Activated naive CD4-positive, alpha-beta T cell treated with anti-CD3 and anti-CD28 coated beads for 36 hours (primary cell): Measurements from ENCODE around the gene PTPN18. TPM values are rescaled to one million over a fixed set of nuclear protein-coding genes. Genes with fewer than 3 reads are reported as not detected.

ENCODE experiments used
- CTCF ChIA-PET: fragments of 350-600 bp; sonication (Branson Sonifier 250); formaldehyde crosslinking; loops from one replicate; lab custom pipeline; 2021; ENCODE audit warnings: antibody characterized with exemption; lab: Charles Lee
- DNase-seq: peaks from one replicate; pipeline ENCODE4 v3.0.0-alpha.2; 2020
- H3K27ac Mint-ChIP-seq: one replicate; pipeline ENCODE4 v1.8.0; 2021; ENCODE audit warnings: mild to moderate bottlenecking, mixed read lengths
- H3K27me3 Mint-ChIP-seq: one replicate; pipeline ENCODE4 v1.8.0; 2021; ENCODE audit warnings: low read depth, mixed read lengths
- H3K36me3 Mint-ChIP-seq: one replicate; pipeline ENCODE4 v1.8.0; 2021; ENCODE audit warnings: low read depth, mixed read lengths
- H3K4me1 Mint-ChIP-seq: one replicate; pipeline ENCODE4 v1.8.0; 2021; ENCODE audit warnings: low read depth, mixed read lengths
- H3K4me3 Mint-ChIP-seq: one replicate; pipeline ENCODE4 v1.8.0; 2021; ENCODE audit warnings: mild to moderate bottlenecking, moderate library complexity, mixed read lengths
- H3K9me3 Mint-ChIP-seq: one replicate; pipeline ENCODE4 v1.8.0; 2021; ENCODE audit warnings: mixed read lengths
- intact Hi-C: fragments of 100-400 bp; cut with micrococcal nuclease; formaldehyde crosslinking; loops from one replicate; pipeline ENCODE4 v1.15.1; 2023
- total RNA-seq, 2 experiments: library from RNA; stranded (reverse); gene quantifications; one replicate each; pipeline ENCODE4 v1.2.3, GENCODE V29; 2021

PTPN18 gene
- total RNA-seq, result 10 to 100 TPM; 24.7 to 25.3 TPM

GRCh38 chr2:130355578-130356431 is at the start of gene PTPN18:
PTPN18 (plus strand) TSS chr2:130356056; CDS start chr2:130356108, 52 bp downstream.
- CTCF ChIA-PET, result interaction anchor here (0.6 to 1.4 kb wide), 3 partner anchors 8 to 13 kb away, joined by 3 to 5 read pairs (median 3); partner anchors contain the start of gene IMP4
- H3K9me3 Mint-ChIP-seq, result no peaks in the 10 kb centered on the region
- peaks cover 5% of the 10 kb centered on the region for H3K36me3 Mint-ChIP-seq
- H3K4me1 Mint-ChIP-seq, result peaks cover 5% of the 10 kb centered on the region
- no peaks in the 10 kb centered on the region for H3K27me3 Mint-ChIP-seq
- no peak within 1 kb of the TSS for H3K27ac Mint-ChIP-seq
- intact Hi-C loops, result loop anchor here (1.0 to 5.0 kb wide), 3 partner anchors 14 to 36 kb away; partner anchors contain the start of gene IMP4
- H3K4me3 Mint-ChIP-seq, result peak within 1 kb of the TSS; percentile 74
- DNase-seq, result peak; percentile 54

- H3K27ac Mint-ChIP-seq, result no peak overlapping the region
- no peak overlapping the region for H3K4me3 Mint-ChIP-seq
- DNase-seq, result no peak
- no peaks in the 10 kb centered on the region for H3K9me3 Mint-ChIP-seq
- CTCF ChIA-PET, result interaction anchor here (1.0 kb wide), 1 partner anchor 25 kb away, joined by 3 read pairs; no protein-coding TSS in a partner anchor
- intact Hi-C loops, result no loop called here
- no peaks in the 10 kb centered on the region for H3K27me3 Mint-ChIP-seq
- no peaks in the 10 kb centered on the region for H3K4me1 Mint-ChIP-seq
- H3K36me3 Mint-ChIP-seq, result no peaks in the 10 kb centered on the region
Measured at GRCh38 chr2:130307850-130308249, 48.0 kb upstream of the PTPN18 start.

- H3K27ac Mint-ChIP-seq, result no peak overlapping the region
- H3K27me3 Mint-ChIP-seq, result no peaks in the 10 kb centered on the region
- CTCF ChIA-PET, result no interaction called here
- no peaks in the 10 kb centered on the region for H3K9me3 Mint-ChIP-seq
- no peak overlapping the region for H3K4me3 Mint-ChIP-seq
- no peaks in the 10 kb centered on the region for H3K36me3 Mint-ChIP-seq
- DNase-seq, result no peak
- no peaks in the 10 kb centered on the region for H3K4me1 Mint-ChIP-seq
- intact Hi-C loops, result no loop called here
Measured at GRCh38 chr2:130310881-130311280, 45.0 kb upstream of the PTPN18 start.

GRCh38 chr2:130313812-130314334 is 42.0 kb upstream of the PTPN18 start:
- Mint-ChIP-seq H3K27ac (no peak overlapping the region), H3K4me3 (no peak overlapping the region), H3K27me3 (peaks cover 4% of the 10 kb centered on the region), H3K4me1 (no peaks in the 10 kb centered on the region), H3K36me3 (no peaks in the 10 kb centered on the region), H3K9me3 (no peaks in the 10 kb centered on the region)
- no peak for DNase-seq
- CTCF ChIA-PET, result no interaction called here
- intact Hi-C loops, result no loop called here

- no peaks in the 10 kb centered on the region for H3K9me3 Mint-ChIP-seq
- CTCF ChIA-PET, result no interaction called here
- DNase-seq, result no peak
- peaks cover 5% of the 10 kb centered on the region for H3K27me3 Mint-ChIP-seq
- no peak overlapping the region for H3K27ac Mint-ChIP-seq
- no peaks in the 10 kb centered on the region for H3K4me1 Mint-ChIP-seq
- no peak overlapping the region for H3K4me3 Mint-ChIP-seq
- H3K36me3 Mint-ChIP-seq, result no peaks in the 10 kb centered on the region
- intact Hi-C loops, result no loop called here
Measured at GRCh38 chr2:130314377-130314776, 41.5 kb upstream of the PTPN18 start.

- Mint-ChIP-seq H3K36me3 (no peaks in the 10 kb centered on the region), H3K4me3 (no peak overlapping the region), H3K9me3 (no peaks in the 10 kb centered on the region), H3K27ac (no peak overlapping the region), H3K27me3 (peaks cover 7% of the 10 kb centered on the region), H3K4me1 (no peaks in the 10 kb centered on the region)
- intact Hi-C loops, result no loop called here
- DNase-seq, result no peak
- CTCF ChIA-PET, result interaction anchor here (1.5 kb wide), 1 partner anchor 14 kb away, joined by 3 read pairs; no protein-coding TSS in a partner anchor
Measured at GRCh38 chr2:130316596-130316995, 39.3 kb upstream of the PTPN18 start.

- Mint-ChIP-seq H3K27ac (no peak overlapping the region), H3K4me3 (no peak overlapping the region), H3K4me1 (no peaks in the 10 kb centered on the region), H3K36me3 (no peaks in the 10 kb centered on the region), H3K27me3 (peaks cover 7% of the 10 kb centered on the region), H3K9me3 (no peaks in the 10 kb centered on the region)
- CTCF ChIA-PET, result no interaction called here
- no peak for DNase-seq
- intact Hi-C loops, result no loop called here
Measured at GRCh38 chr2:130318906-130319305, 37.0 kb upstream of the PTPN18 start.

- Mint-ChIP-seq H3K9me3 (no peaks in the 10 kb centered on the region), H3K27ac (no peak overlapping the region), H3K4me3 (no peak overlapping the region), H3K36me3 (no peaks in the 10 kb centered on the region), H3K27me3 (peaks cover 10% of the 10 kb centered on the region), H3K4me1 (no peaks in the 10 kb centered on the region)
- DNase-seq, result no peak
- intact Hi-C loops, result no loop called here
- CTCF ChIA-PET, result no interaction called here
Measured at GRCh38 chr2:130319536-130319935, 36.3 kb upstream of the PTPN18 start.

- CTCF ChIA-PET, result no interaction called here
- no peak overlapping the region for H3K27ac Mint-ChIP-seq
- peaks cover 23% of the 10 kb centered on the region for H3K27me3 Mint-ChIP-seq
- H3K36me3 Mint-ChIP-seq, result no peaks in the 10 kb centered on the region
- no peaks in the 10 kb centered on the region for H3K9me3 Mint-ChIP-seq
- no peak for DNase-seq
- no peak overlapping the region for H3K4me3 Mint-ChIP-seq
- H3K4me1 Mint-ChIP-seq, result peaks cover 3% of the 10 kb centered on the region
- intact Hi-C loops, result no loop called here
Measured at GRCh38 chr2:130327703-130328527, 27.9 kb upstream of the PTPN18 start.

- H3K9me3 Mint-ChIP-seq, result no peaks in the 10 kb centered on the region
- intact Hi-C loops, result no loop called here
- H3K27ac Mint-ChIP-seq, result no peak overlapping the region
- no peaks in the 10 kb centered on the region for H3K36me3 Mint-ChIP-seq
- peaks cover 23% of the 10 kb centered on the region for H3K27me3 Mint-ChIP-seq
- no peak overlapping the region for H3K4me3 Mint-ChIP-seq
- no peak for DNase-seq
- CTCF ChIA-PET, result no interaction called here
- peaks cover 3% of the 10 kb centered on the region for H3K4me1 Mint-ChIP-seq
Measured at GRCh38 chr2:130328710-130329109, 27.1 kb upstream of the PTPN18 start.

GRCh38 chr2:130332271-130333073 is 23.4 kb upstream of the PTPN18 start:
- Mint-ChIP-seq H3K36me3 (no peaks in the 10 kb centered on the region), H3K4me3 (no peak overlapping the region), H3K27me3 (peaks cover 17% of the 10 kb centered on the region), H3K9me3 (no peaks in the 10 kb centered on the region), H3K27ac (no peak overlapping the region), H3K4me1 (peaks cover 3% of the 10 kb centered on the region)
- CTCF ChIA-PET, result interaction anchor here (0.6 to 1.9 kb wide), 9 partner anchors 9 to 653 kb away, joined by 3 to 19 read pairs (median 4); partner anchors contain the start of gene IMP4
- intact Hi-C loops, result loop anchor here (1.0 to 10.0 kb wide), 3 partner anchors 151 to 408 kb away; partner anchors contain the start of gene SMPD4
- peak; percentile 77 for DNase-seq
